ENCODE measurements around the gene TNPO2.
"Not testable (repeated sequence)": the region's sequence is repeated elsewhere in the genome, so short reads cannot be mapped to it uniquely, and the experiment has no call there.

TNPO2 gene

GRCh38 chr19:12695096-12695495 is 28.6 kb downstream of the TNPO2 start:
- WGBS (ENCODE audit: insufficient coverage, insufficient read length), result no CpG with 5 or more reads among the region's 2 CpGs
- Histone ChIP-seq H3K27me3 (ENCODE audit: control insufficient read depth, insufficient read depth, low read length) (no peaks in the 10 kb centered on the region), H3K9me3 (ENCODE audit: control insufficient read depth, insufficient read depth, low read length) (no peaks in the 10 kb centered on the region), H3K4me1 (ENCODE audit: control insufficient read depth, insufficient read depth, low read length) (no peaks in the 10 kb centered on the region), H3K36me3 (ENCODE audit: control insufficient read depth, insufficient read depth, low read length) (peaks cover 2% of the 10 kb centered on the region; the same call in 1 of the 2 replicates), H3K27ac (ENCODE audit: low read length) (no peak overlapping the region), H3K4me3 (ENCODE audit: low read length) (no peak overlapping the region)
- DNase-seq (ENCODE audit: low read depth, low spot score), result no peak

- Histone ChIP-seq H3K27ac (ENCODE audit: low read length) (no peak overlapping the region), H3K36me3 (ENCODE audit: control insufficient read depth, insufficient read depth, low read length) (no peaks in the 10 kb centered on the region), H3K4me3 (ENCODE audit: low read length) (no peak overlapping the region), H3K4me1 (ENCODE audit: control insufficient read depth, insufficient read depth, low read length) (no peaks in the 10 kb centered on the region), H3K27me3 (ENCODE audit: control insufficient read depth, insufficient read depth, low read length) (no peaks in the 10 kb centered on the region), H3K9me3 (ENCODE audit: control insufficient read depth, insufficient read depth, low read length) (no peaks in the 10 kb centered on the region)
- no CpG with 5 or more reads among the region's 16 CpGs for WGBS (ENCODE audit: insufficient coverage, insufficient read length)
- DNase-seq (ENCODE audit: low read depth, low spot score), result no peak
Observed at GRCh38 chr19:12694641-12695040, 29.1 kb downstream of the TNPO2 start.

- Histone ChIP-seq H3K36me3 (ENCODE audit: control insufficient read depth, insufficient read depth, low read length) (no peaks in the 10 kb centered on the region), H3K9me3 (ENCODE audit: control insufficient read depth, insufficient read depth, low read length) (no peaks in the 10 kb centered on the region), H3K4me1 (ENCODE audit: control insufficient read depth, insufficient read depth, low read length) (no peaks in the 10 kb centered on the region), H3K4me3 (ENCODE audit: low read length) (no peak overlapping the region), H3K27ac (ENCODE audit: low read length) (no peak overlapping the region), H3K27me3 (ENCODE audit: control insufficient read depth, insufficient read depth, low read length) (no peaks in the 10 kb centered on the region)
- no CpG with 5 or more reads among the region's 5 CpGs for WGBS (ENCODE audit: insufficient coverage, insufficient read length)
- no peak for DNase-seq (ENCODE audit: low read depth, low spot score)
Observed at GRCh38 chr19:12692960-12693359, 30.8 kb downstream of the TNPO2 start.

- H3K27me3 ChIP-seq (ENCODE audit: control insufficient read depth, insufficient read depth, low read length), result no peaks in the 10 kb centered on the region
- H3K27ac ChIP-seq (ENCODE audit: low read length), result no peak overlapping the region
- H3K4me1 ChIP-seq (ENCODE audit: control insufficient read depth, insufficient read depth, low read length), result no peaks in the 10 kb centered on the region
- no peaks in the 10 kb centered on the region for H3K36me3 ChIP-seq (ENCODE audit: control insufficient read depth, insufficient read depth, low read length)
- H3K4me3 ChIP-seq (ENCODE audit: low read length), result no peak overlapping the region
- no peaks in the 10 kb centered on the region for H3K9me3 ChIP-seq (ENCODE audit: control insufficient read depth, insufficient read depth, low read length)
- no CpG with 5 or more reads among the region's 26 CpGs for WGBS (ENCODE audit: insufficient coverage, insufficient read length)
- no peak for DNase-seq (ENCODE audit: low read depth, low spot score)
Observed at GRCh38 chr19:12689581-12690216, 34.0 kb downstream of the TNPO2 start.

GRCh38 chr19:12689012-12689411 is 34.7 kb downstream of the TNPO2 start:
- Histone ChIP-seq H3K36me3 (ENCODE audit: control insufficient read depth, insufficient read depth, low read length) (no peaks in the 10 kb centered on the region), H3K4me3 (ENCODE audit: low read length) (no peak overlapping the region)
- WGBS (ENCODE audit: insufficient coverage, insufficient read length), result no CpG with 5 or more reads among the region's 12 CpGs

GRCh38 chr19:12687496-12688196 is 36.1 kb downstream of the TNPO2 start, which contains the start of gene GNG14:
Gene GNG14, plus strand, starts transcription at chr19:12687998. Its CDS starts 51 bp downstream, at chr19:12688049.
- H3K36me3 ChIP-seq (ENCODE audit: control insufficient read depth, insufficient read depth, low read length), result no peaks in the 10 kb centered on the region
- no peaks in the 10 kb centered on the region for H3K9me3 ChIP-seq (ENCODE audit: control insufficient read depth, insufficient read depth, low read length)
- DNase-seq (ENCODE audit: low read depth, low spot score), result no peak
- no peaks in the 10 kb centered on the region for H3K4me1 ChIP-seq (ENCODE audit: control insufficient read depth, insufficient read depth, low read length)
- H3K4me3 ChIP-seq (ENCODE audit: low read length), result no peak within 1 kb of the TSS
- H3K27me3 ChIP-seq (ENCODE audit: control insufficient read depth, insufficient read depth, low read length), result no peaks in the 10 kb centered on the region
- H3K27ac ChIP-seq (ENCODE audit: low read length), result no peak within 1 kb of the TSS
- no CpG with 5 or more reads among the region's 9 CpGs for WGBS (ENCODE audit: insufficient coverage, insufficient read length)

More at GRCh38 chr19:12689012-12689411, 34.7 kb downstream of the TNPO2 start:
- Histone ChIP-seq H3K27me3 (ENCODE audit: control insufficient read depth, insufficient read depth, low read length) (no peaks in the 10 kb centered on the region), H3K4me1 (ENCODE audit: control insufficient read depth, insufficient read depth, low read length) (no peaks in the 10 kb centered on the region), H3K9me3 (ENCODE audit: control insufficient read depth, insufficient read depth, low read length) (no peaks in the 10 kb centered on the region), H3K27ac (ENCODE audit: low read length) (no peak overlapping the region)
- no peak for DNase-seq (ENCODE audit: low read depth, low spot score)

GRCh38 chr19:12685831-12686230 is 37.9 kb downstream of the TNPO2 start:
- no peaks in the 10 kb centered on the region for H3K9me3 ChIP-seq (ENCODE audit: control insufficient read depth, insufficient read depth, low read length)
- no peak for DNase-seq (ENCODE audit: low read depth, low spot score)
- H3K4me1 ChIP-seq (ENCODE audit: control insufficient read depth, insufficient read depth, low read length), result no peaks in the 10 kb centered on the region
- no CpG with 5 or more reads among the region's 3 CpGs for WGBS (ENCODE audit: insufficient coverage, insufficient read length)
- H3K27me3 ChIP-seq (ENCODE audit: control insufficient read depth, insufficient read depth, low read length), result no peaks in the 10 kb centered on the region
- H3K27ac ChIP-seq (ENCODE audit: low read length), result no peak overlapping the region
- no peak overlapping the region for H3K4me3 ChIP-seq (ENCODE audit: low read length)
- H3K36me3 ChIP-seq (ENCODE audit: control insufficient read depth, insufficient read depth, low read length), result no peaks in the 10 kb centered on the region

- no peaks in the 10 kb centered on the region for H3K27me3 ChIP-seq (ENCODE audit: control insufficient read depth, insufficient read depth, low read length)
- H3K4me1 ChIP-seq (ENCODE audit: control insufficient read depth, insufficient read depth, low read length), result no peaks in the 10 kb centered on the region
- DNase-seq (ENCODE audit: low read depth, low spot score), result peak; percentile 95
- H3K9me3 ChIP-seq (ENCODE audit: control insufficient read depth, insufficient read depth, low read length), result no peaks in the 10 kb centered on the region
- no peak within 1 kb of the TSS for H3K27ac ChIP-seq (ENCODE audit: low read length)
- H3K36me3 ChIP-seq (ENCODE audit: control insufficient read depth, insufficient read depth, low read length), result peaks cover 13% of the 10 kb centered on the region
- peak within 1 kb of the TSS; percentile 64 for H3K4me3 ChIP-seq (ENCODE audit: low read length)
- no CpG with 5 or more reads among the region's 68 CpGs for WGBS (ENCODE audit: insufficient coverage, insufficient read length)
Observed at GRCh38 chr19:12681074-12681987, 42.4 kb downstream of the TNPO2 start, which contains the start of gene DHPS. Gene DHPS, minus strand, starts transcription at chr19:12681880. Its CDS starts 114 bp downstream, at chr19:12681766.

GRCh38 chr19:12680034-12680433 is 43.7 kb downstream of the TNPO2 start:
- no peak overlapping the region for H3K27ac ChIP-seq (ENCODE audit: low read length)
- H3K9me3 ChIP-seq (ENCODE audit: control insufficient read depth, insufficient read depth, low read length), result no peaks in the 10 kb centered on the region
- no peak overlapping the region for H3K4me3 ChIP-seq (ENCODE audit: low read length)
- WGBS (ENCODE audit: insufficient coverage, insufficient read length), result no CpG with 5 or more reads among the region's 9 CpGs
- no peak for DNase-seq (ENCODE audit: low read depth, low spot score)
- no peaks in the 10 kb centered on the region for H3K27me3 ChIP-seq (ENCODE audit: control insufficient read depth, insufficient read depth, low read length)
- peaks cover 23% of the 10 kb centered on the region for H3K36me3 ChIP-seq (ENCODE audit: control insufficient read depth, insufficient read depth, low read length)
- no peaks in the 10 kb centered on the region; the same call in 1 of the 2 replicates for H3K4me1 ChIP-seq (ENCODE audit: control insufficient read depth, insufficient read depth, low read length)

- not testable (repeated sequence) for H3K27ac ChIP-seq (ENCODE audit: low read length); H3K9me3 ChIP-seq (ENCODE audit: control insufficient read depth, insufficient read depth, low read length); H3K27me3 ChIP-seq (ENCODE audit: control insufficient read depth, insufficient read depth, low read length); H3K4me1 ChIP-seq (ENCODE audit: control insufficient read depth, insufficient read depth, low read length); DNase-seq (ENCODE audit: low read depth, low spot score); H3K4me3 ChIP-seq (ENCODE audit: low read length)
- no CpG with 5 or more reads among the region's 5 CpGs for WGBS (ENCODE audit: insufficient coverage, insufficient read length)
- H3K36me3 ChIP-seq (ENCODE audit: control insufficient read depth, insufficient read depth, low read length), result peaks cover 31% of the 10 kb centered on the region
Observed at GRCh38 chr19:12678039-12678438, 45.7 kb downstream of the TNPO2 start.
